ENCODE measurements around the gene S100A5.
A peak's percentile ranks its signal among the peaks of the same experiment; 100 is the strongest.

The S100A5 gene

GRCh38 chr1:153507926-153508583, 32.7 kb downstream of the S100A5 start:
- no peak for DNase-seq (ENCODE audit: low read depth)

DNA sequence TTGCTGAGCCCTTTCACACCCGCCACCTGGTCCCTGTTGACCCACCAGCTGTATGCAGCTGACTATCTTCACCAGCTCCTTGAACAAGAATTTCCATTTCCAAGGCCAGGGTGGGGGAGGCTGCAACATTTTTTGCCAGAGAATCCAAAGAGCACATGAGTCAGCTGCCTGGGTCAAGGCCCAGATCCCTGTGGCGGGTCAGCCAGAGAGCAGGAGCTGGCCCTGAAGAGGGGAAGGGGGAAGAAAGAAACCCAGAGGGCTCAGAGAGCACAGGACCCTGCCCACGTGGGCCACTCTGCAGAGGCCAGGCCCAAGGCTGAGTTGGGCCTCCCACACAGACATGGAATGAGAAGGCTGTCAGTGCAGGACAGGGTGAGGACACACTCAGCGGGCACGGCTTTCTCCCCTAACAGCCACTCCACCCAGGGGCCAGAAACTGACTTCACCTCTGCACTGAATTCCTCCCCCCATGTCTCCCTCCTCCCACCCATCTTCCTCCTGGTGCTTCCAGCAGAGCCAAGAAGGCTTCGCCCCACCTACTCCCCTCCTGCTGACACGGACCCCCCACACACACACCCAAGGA, 33.8 kb downstream of the S100A5 start:
- DNase-seq (ENCODE audit: low read depth), result no peak

GRCh38 chr1:153506386-153506785, 34.3 kb downstream of the S100A5 start:
- DNase-seq (ENCODE audit: low read depth), result no peak

- no peak for DNase-seq (ENCODE audit: low read depth)
Observed at GRCh38 chr1:153505576-153505975, 35.2 kb downstream of the S100A5 start.

GRCh38 chr1:153503766-153504165, 37.0 kb downstream of the S100A5 start:
- no peak for DNase-seq (ENCODE audit: low read depth)

- no peak for DNase-seq (ENCODE audit: low read depth)
Observed at GRCh38 chr1:153498746-153499145, 42.0 kb downstream of the S100A5 start.

- DNase-seq (ENCODE audit: low read depth), result no peak
Observed at GRCh38 chr1:153495536-153495935, 45.2 kb downstream of the S100A5 start.

DNA sequence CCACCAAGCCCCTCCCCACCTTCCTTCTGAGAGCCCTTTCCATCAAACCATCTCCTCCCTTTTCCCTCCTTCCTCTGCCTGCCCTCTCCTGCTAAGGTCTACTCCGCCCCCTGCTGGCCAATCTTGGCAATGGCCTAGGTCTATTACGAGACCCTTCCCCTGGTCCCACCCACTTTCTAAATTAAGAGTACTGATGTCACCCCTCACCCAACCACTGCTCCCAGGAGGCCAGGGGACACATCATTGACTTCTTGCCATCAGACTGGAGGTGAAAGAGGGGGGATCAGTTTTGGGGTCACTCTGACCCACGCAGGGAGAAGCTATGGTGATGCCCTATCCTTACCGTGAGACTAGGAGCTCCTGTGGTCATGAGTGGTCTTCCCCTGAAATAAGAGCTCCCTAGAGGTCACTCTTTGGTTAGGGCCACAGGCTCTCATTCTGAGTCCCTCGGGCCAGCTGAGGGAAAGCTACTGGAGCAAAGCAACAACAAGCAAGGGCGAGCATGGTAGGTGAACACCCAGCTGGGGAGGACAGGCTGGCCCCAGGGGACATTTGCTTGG, 45.7 kb downstream of the S100A5 start:
- DNase-seq (ENCODE audit: low read depth), result peak; percentile 19

DNA sequence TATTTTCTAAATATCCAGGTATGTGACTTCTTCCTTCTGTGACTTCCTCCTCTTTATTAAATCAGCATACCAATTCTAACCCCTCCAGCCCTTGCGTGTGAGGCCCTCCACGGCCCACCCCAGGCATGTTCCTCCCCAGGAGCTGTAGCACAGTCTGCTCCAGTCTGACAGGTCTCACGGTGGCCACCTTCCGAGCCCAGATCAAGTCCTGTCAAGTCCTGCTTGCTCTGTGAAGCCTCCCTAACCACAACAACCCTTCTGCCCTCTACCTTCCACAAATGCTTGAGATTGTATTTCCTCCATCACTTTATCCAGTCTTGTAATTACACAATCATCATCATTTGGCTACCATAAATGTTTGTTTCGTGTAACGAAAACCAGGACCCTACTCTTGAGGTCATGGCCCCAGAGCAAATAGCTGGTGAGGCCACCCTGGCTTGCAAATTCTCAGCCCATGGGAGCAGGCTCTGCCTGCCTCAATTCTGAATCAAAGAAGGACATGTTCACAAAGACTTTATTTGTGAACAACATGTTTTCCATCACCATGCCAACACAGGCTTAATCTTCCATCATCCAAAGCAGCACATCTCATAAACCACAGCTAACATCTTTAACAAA, 47.3 kb downstream of the S100A5 start:
- DNase-seq (ENCODE audit: low read depth), result no peak

DNA sequence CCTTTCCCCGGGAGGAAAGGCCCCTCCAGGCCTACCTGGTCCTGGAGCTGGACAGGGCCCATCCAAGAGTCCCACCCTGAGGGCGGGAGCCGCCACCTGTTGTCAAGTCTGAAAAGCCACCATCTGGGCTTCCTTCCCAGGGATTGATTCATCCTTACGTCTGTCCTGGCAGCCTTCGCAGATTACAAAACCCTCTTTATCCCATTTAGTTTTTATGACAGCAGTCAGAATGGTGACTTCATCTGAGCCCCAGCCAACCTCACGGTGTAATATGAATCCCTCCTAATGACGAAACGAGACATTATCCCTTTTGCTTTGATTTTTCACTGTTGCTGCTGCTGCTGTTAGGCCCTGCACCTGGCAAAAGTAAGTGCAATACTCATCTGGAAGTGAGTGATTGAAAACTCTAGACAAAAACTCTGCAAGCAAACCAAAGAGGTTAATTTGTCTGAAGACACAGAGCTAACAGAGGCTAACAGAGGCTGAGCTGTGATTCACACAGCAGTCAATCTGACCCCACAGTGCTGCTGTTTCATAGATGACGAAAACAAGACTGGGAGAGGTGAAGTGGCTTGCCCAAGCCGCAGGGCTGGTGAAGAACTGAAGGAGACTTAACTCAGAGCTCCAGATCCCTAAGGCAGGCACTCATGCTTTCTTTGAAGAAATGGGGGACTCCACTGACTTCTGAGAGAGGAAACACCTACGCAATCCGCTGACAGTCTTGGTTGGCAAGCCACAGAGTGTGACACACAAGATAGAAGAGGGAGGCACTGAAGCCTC, 50.3 kb downstream of the S100A5 start:
- DNase-seq (ENCODE audit: low read depth), result no peak

DNA sequence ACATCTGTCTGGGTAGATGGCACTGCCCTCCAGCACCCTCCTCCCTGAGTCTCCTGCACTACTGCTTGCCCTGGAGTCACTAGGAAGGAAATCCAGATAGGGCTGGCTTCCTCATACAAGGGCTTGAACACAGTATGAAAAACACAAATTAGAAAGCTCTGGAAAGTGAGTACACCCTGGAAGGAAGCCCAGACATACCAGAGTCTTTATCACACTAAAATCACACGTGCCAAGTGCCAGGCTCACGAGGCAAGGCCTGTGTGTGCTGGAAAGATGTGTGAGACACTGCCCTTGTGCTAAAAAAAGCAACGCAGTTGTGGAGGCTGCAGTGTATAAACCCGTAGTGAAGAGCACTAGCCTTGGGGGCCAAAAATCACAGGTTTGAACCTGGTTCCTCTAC, 52.0 kb downstream of the S100A5 start:
- DNase-seq (ENCODE audit: low read depth), result no peak

GRCh38 chr1:153487707-153488106, 53.0 kb downstream of the S100A5 start:
- DNase-seq (ENCODE audit: low read depth), result no peak

All from stimulated activated CD8-positive, alpha-beta memory T cell treated with anti-CD3 and anti-CD28 coated beads, Interleukin-12 subunit alpha, Interleukin-12 subunit beta, amount 100 ng/mL, for 4 hours (primary cell).